GM12891 (cell line): ENCODE data around the gene ACTR3C.

Source experiments
- DNase-seq: peaks from one replicate; pipeline ENCODE4 v3.0.0; 2011; ENCODE audit warnings: low spot score; ENCODE audit not compliant: insufficient read length
- FAIRE-seq: peaks from 2 replicates; lab custom pipeline; 2011; peaks lifted over from hg19 to GRCh38; lab: Jason Lieb, UNC
- PAX5 ChIP-seq: IDR thresholded peaks from 2 replicates; pipeline ENCODE4 v1.6.1; 2011; ENCODE audit warnings: low read length, moderate library complexity, mild to moderate bottlenecking; ENCODE audit not compliant: insufficient read depth, severe bottlenecking
- POLR2A ChIP-seq: IDR thresholded peaks from 2 replicates; pipeline ENCODE4 v1.6.1; 2011; ENCODE audit warnings: low read depth, low read length, control low read depth
- POLR2AphosphoS5 ChIP-seq: IDR thresholded peaks from 2 replicates; pipeline ENCODE4 v1.6.1; 2011; ENCODE audit warnings: low read depth, low read length, control low read depth
- POU2F2 ChIP-seq: IDR thresholded peaks from 2 replicates; pipeline ENCODE4 v1.6.1; 2011; ENCODE audit warnings: low read depth, mild to moderate bottlenecking, control low read depth, low read length, moderate library complexity
- SPI1 ChIP-seq: IDR thresholded peaks from 2 replicates; pipeline ENCODE4 v1.6.1; 2011; ENCODE audit warnings: low read depth, low read length, control low read depth
- TAF1 ChIP-seq: IDR thresholded peaks from 2 replicates; pipeline ENCODE4 v1.6.1; 2011; ENCODE audit warnings: low read depth, low read length, control low read depth

ACTR3C gene

DNA sequence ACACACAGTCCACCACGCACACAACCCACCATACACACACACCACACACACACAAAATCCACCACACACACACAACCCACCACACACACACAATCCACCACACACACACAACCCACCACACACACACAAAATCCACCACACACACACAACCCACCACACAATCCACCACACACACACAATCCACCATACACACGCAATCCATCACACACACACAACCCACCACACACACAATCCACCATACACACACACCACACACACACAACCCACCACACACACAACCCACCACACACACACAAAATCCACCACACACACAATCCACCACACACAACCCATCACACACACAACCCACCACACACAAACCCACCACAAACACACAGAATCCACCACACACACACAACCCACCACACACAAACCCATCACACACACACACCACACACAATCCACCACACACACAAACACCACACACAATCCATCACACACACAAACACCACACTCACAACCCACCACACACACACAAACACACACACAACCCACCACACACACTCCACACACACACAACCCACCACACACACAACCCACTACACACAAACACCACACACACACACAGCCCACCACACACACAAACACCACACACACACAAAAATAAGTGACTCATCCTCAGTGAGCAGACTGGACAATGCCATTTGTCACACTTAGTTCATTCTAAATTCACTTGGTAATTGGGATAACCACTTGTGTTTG, 36.4 kb upstream of the ACTR3C start:
- TF ChIP-seq TAF1 (no peak), POU2F2 (0 out of 2 replicates have a peak, but pooled peaks have one; percentile 21)
- FAIRE-seq (no peak), DNase-seq (no peak)

GRCh38 chr7:150358988-150359621, 35.8 kb upstream of the ACTR3C start:
- no peak for DNase-seq
- FAIRE-seq, result peak; percentile 92
- no peak for TF ChIP-seq POLR2A
- no peak for TF ChIP-seq POU2F2
- no peak for TF ChIP-seq SPI1
- TF ChIP-seq PAX5, result no peak
- TF ChIP-seq POLR2AphosphoS5, result no peak
- no peak for TF ChIP-seq TAF1

DNA sequence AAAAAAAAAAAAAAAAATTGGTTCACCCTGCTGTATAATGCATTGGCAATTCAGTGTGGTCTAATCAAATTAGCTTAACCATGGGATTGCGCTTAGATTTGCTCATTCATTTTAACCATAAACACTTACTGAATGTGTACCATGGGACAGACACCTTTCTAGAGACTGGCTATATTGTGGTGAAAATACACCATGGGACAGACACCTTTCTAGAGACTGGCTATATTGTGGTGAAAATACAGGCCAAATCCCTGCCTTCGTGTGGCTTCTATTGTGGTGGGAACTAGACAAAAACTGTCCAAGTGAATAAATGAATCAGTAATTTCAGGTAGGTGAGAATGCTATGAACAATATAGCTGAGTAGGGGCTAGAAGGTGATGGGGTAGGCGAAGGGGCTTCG, 35.1 kb upstream of the ACTR3C start:
- FAIRE-seq, result peak; percentile 47
- DNase-seq, result no peak
- TF ChIP-seq POLR2AphosphoS5 (no peak), PAX5 (no peak), TAF1 (no peak), SPI1 (no peak), POU2F2 (no peak), POLR2A (no peak)

DNA sequence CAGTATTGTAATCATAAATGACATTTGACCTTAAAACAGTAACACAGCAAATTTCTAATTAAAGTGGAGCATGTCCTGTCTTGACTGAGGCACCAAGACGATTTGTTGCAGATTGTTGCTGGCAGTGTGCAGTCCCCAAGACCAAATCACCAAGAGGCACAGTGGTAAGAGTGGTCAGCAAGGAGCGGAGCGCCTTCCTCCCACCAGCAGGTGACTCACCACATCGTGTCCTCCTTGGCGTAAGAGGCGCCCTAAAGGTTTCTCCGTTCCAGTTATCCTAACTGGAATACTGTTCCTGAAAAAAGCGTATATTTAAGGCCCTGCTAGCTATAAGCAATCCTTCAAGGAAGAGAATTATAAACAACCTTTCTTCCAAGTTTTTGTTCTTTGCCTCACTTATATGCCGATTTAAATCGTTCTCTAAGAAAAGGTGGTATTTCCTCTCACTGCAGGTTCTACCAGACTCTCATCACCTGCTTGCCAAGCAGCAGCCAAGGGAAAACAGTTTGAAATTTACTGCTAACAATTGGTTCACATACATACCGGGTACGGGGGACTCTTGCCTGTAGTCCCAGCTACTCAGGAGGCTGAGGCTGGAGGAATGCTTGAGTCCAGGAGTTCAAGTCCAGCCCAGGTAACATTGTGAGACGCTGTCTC, 34.6 kb upstream of the ACTR3C start:
- peak; percentile 13 for FAIRE-seq
- DNase-seq, result no peak
- TF ChIP-seq POU2F2 (no peak), POLR2AphosphoS5 (no peak), SPI1 (no peak), TAF1 (no peak), PAX5 (no peak), POLR2A (no peak)

DNA sequence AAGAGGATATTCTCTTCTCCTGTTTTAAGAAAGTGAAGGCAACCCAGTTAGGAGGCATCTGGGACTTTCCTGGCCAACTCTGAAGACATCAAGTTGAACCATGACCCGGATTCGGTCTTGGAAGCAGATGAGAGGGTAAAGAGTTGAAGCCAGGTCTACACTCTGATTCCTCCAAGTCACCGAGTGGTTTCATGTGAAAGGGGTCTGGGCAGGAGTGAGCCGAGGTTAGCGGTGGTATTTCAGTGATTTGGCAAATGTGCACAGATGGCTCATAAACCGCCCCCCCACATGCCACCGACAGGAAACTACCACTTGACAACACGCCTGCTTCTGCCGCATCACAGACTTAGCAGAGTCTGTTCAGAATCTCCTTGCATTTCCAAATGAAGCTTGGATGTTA, 33.9 kb upstream of the ACTR3C start:
- peak; percentile 56 for FAIRE-seq
- no peak for DNase-seq
- no peak for TF ChIP-seq SPI1
- TF ChIP-seq PAX5, result no peak
- no peak for TF ChIP-seq TAF1
- TF ChIP-seq POU2F2, result no peak
- TF ChIP-seq POLR2AphosphoS5, result no peak
- no peak for TF ChIP-seq POLR2A

DNA sequence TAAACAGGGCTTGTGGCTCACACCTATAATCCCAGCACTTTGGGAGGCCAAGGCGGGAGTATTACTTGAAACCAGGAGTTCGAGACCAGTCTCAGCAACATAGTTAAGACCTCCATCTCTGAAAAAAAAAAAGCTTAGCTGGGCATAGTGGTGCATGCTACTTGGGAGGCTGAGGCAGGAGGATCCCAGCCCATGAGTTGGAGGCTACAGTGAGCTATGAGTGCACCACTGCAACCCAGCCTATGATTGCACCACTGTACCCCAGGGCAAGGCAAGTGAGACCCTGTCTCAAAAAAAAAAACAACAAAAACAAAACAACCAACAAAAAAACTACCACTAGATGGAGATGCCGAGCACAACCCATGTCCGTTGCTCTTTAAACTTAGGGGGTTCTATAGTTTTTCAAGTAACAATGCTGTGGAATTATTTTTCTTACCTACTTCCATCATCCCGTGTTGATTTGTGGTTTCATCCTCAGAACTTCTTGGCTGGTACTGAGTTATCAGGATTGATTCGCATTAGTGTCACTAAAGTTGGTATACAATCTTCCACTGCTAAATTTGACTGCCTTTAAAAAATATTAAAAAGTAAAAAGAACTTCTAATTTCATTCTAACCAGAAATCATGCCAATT, 33.0 kb upstream of the ACTR3C start:
- TF ChIP-seq PAX5 (no peak), POLR2A (no peak)
- FAIRE-seq (no peak), DNase-seq (no peak)

DNA sequence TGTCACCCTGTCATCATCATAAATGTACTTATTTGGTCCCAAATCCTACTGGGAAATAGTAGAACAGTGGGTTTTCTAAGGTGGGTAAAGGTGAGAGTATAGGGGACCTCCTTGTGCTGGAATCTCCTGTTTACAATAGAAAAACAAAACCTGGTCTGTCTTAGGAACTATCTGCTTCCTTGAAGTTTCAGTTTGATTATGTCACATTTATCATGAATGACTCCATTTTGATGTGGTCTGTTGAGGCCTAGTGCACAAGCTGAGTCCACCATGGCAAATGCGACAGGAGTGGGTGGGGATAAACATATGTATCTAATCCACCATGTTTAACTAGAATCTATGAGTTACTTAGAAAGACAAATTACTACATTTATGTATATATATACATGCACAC, 32.3 kb upstream of the ACTR3C start:
- FAIRE-seq (no peak), DNase-seq (no peak)
- TF ChIP-seq TAF1 (no peak), PAX5 (no peak)

DNA sequence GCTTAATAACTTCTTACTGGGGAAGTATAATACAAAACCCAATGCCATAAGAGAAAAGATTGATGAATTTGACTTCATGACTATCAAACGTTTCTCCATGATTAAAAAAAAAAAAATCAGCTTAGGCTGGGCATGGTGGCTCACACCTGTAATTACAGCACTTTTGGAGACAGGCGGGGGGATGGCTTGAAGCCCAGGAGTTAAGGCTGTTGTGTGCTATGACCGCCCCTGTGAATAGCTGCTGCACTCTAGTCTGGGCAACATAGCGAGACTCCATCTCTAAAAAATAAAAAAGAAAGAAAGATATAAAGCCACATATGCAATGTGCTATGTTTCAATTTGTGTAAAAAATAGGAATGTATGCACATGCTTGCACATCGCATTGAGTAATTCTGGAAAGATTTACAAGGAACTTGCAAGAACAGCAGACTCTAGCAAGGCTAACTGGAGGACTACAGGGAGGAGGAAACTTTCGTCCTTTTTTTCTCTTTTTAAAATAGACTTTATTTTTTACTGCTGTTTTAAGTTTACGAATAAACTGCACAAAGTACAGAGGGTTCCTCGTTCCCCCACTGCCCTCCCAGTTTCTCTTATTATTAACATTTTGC, 28.3 kb upstream of the ACTR3C start:
- TF ChIP-seq PAX5 (no peak), SPI1 (no peak), POLR2A (no peak)
- no peak for FAIRE-seq

GRCh38 chr7:150346922-150347321, 23.6 kb upstream of the ACTR3C start:
- FAIRE-seq (no peak), DNase-seq (no peak)
- TF ChIP-seq SPI1, result no peak
- TF ChIP-seq POLR2A, result no peak
- TF ChIP-seq TAF1, result no peak
- TF ChIP-seq PAX5, result no peak
- TF ChIP-seq POLR2AphosphoS5, result no peak
- TF ChIP-seq POU2F2, result no peak

More for the DNA sequence above, 28.3 kb upstream of the ACTR3C start:
- DNase-seq, result no peak

- no peak for FAIRE-seq
- TF ChIP-seq TAF1 (no peak), PAX5 (no peak), POU2F2 (no peak), SPI1 (no peak), POLR2AphosphoS5 (no peak), POLR2A (no peak)
Observed at GRCh38 chr7:150345012-150345411, 21.7 kb upstream of the ACTR3C start.

GRCh38 chr7:150344299-150344698, 21.0 kb upstream of the ACTR3C start:
- no peak for FAIRE-seq
- TF ChIP-seq SPI1 (no peak), TAF1 (no peak), POU2F2 (no peak), POLR2AphosphoS5 (no peak), POLR2A (no peak), PAX5 (no peak)
- no peak for DNase-seq

More at GRCh38 chr7:150345012-150345411, 21.7 kb upstream of the ACTR3C start:
- no peak for DNase-seq
